Chondrocyte (in vitro differentiated cells): Measurements from ENCODE around the gene MSI1. TPM values are rescaled to one million over a fixed set of nuclear protein-coding genes. Genes with fewer than 3 reads are reported as not detected.
A peak's percentile ranks its signal among the peaks of the same experiment; 100 is the strongest.

Source experiments
- DNase-seq: peaks from one replicate; pipeline ENCODE4 v3.0.0; 2021; ENCODE audit warnings: mixed read lengths, low spot score
- H3K27ac Mint-ChIP-seq: one replicate; pipeline ENCODE4 v1.8.0; 2021; ENCODE audit warnings: mild to moderate bottlenecking, moderate library complexity, mixed read lengths; ENCODE audit not compliant: unreplicated experiment
- H3K27me3 Mint-ChIP-seq: 2 replicates; pipeline ENCODE4 v1.8.0; 2021; ENCODE audit warnings: low read depth, mixed read lengths
- H3K36me3 Mint-ChIP-seq: 2 replicates; pipeline ENCODE4 v1.8.0; 2021; ENCODE audit warnings: low read depth, mixed read lengths
- H3K4me1 Mint-ChIP-seq: 2 replicates; pipeline ENCODE4 v1.8.0; 2021; ENCODE audit warnings: low read depth, mild to moderate bottlenecking, mixed read lengths
- H3K4me3 Mint-ChIP-seq: one replicate; pipeline ENCODE4 v1.8.0; 2021; ENCODE audit warnings: mild to moderate bottlenecking, moderate library complexity, mixed read lengths; ENCODE audit not compliant: unreplicated experiment
- H3K9me3 Mint-ChIP-seq: 2 replicates; pipeline ENCODE4 v1.8.0; 2021; ENCODE audit warnings: low read depth, mixed read lengths
- total RNA-seq: library from RNA; stranded (reverse); gene quantifications from 3 replicates; pipeline ENCODE4 v1.2.1, GENCODE V29; 2021
- TF ChIP-seq, protein P1 (sequence below): fragments of 200-600 bp; sonication (generic); IDR thresholded peaks from 2 replicates; pipeline ENCODE4 v1.5.0; 2021; ENCODE audit warnings: antibody characterized with exemption, mild to moderate bottlenecking, moderate library complexity

The MSI1 gene
- total RNA-seq, 1 donor from 2014 or later = 2.5 TPM

GRCh38 chr12:120356567-120357030 lies 12.4 kb downstream of the MSI1 start:
- peak overlapping the region; percentile 71 for H3K27ac Mint-ChIP-seq

GRCh38 chr12:120353556-120354317 lies 15.2 kb downstream of the MSI1 start:
- DNase-seq = no peak
- Mint-ChIP-seq H3K4me1 (peaks cover 17% of the 10 kb centered on the region), H3K27ac (no peak overlapping the region), H3K36me3 (no peaks in the 10 kb centered on the region), H3K9me3 (no peaks in the 10 kb centered on the region), H3K27me3 (no peaks in the 10 kb centered on the region), H3K4me3 (no peak overlapping the region)
- TF ChIP-seq, protein P1, sequence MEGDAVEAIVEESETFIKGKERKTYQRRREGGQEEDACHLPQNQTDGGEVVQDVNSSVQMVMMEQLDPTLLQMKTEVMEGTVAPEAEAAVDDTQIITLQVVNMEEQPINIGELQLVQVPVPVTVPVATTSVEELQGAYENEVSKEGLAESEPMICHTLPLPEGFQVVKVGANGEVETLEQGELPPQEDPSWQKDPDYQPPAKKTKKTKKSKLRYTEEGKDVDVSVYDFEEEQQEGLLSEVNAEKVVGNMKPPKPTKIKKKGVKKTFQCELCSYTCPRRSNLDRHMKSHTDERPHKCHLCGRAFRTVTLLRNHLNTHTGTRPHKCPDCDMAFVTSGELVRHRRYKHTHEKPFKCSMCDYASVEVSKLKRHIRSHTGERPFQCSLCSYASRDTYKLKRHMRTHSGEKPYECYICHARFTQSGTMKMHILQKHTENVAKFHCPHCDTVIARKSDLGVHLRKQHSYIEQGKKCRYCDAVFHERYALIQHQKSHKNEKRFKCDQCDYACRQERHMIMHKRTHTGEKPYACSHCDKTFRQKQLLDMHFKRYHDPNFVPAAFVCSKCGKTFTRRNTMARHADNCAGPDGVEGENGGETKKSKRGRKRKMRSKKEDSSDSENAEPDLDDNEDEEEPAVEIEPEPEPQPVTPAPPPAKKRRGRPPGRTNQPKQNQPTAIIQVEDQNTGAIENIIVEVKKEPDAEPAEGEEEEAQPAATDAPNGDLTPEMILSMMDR = no peak

More at GRCh38 chr12:120356567-120357030, 12.4 kb downstream of the MSI1 start:
- Mint-ChIP-seq H3K4me3 (peak overlapping the region; percentile 39), H3K27me3 (no peaks in the 10 kb centered on the region), H3K9me3 (no peaks in the 10 kb centered on the region), H3K4me1 (peaks cover 10% of the 10 kb centered on the region), H3K36me3 (no peaks in the 10 kb centered on the region)
- TF ChIP-seq, protein P1 = peak; percentile 97
- no peak for DNase-seq

DNA sequence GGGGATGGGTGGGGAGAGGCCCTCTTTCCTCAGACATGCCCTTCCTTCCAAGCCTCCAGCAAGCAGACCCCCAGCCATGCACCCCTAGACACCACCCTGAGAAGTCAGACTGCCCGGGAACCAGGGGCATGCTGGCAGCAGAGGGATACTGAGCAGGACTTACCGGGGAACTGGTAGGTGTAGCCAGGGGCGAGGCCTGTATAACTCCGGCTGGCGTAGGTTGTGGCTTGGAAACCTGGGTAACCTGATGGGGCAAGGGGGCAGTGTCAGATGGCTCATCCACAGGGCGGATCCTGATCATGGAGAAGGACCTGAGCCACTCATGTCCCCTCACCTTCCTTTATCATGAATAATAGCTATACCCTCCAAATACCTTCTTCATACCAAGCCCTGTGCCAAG lies 15.8 kb downstream of the MSI1 start:
- H3K4me1 Mint-ChIP-seq = peaks cover 17% of the 10 kb centered on the region
- H3K9me3 Mint-ChIP-seq = no peaks in the 10 kb centered on the region
- no peak overlapping the region for H3K4me3 Mint-ChIP-seq
- H3K36me3 Mint-ChIP-seq = no peaks in the 10 kb centered on the region
- H3K27me3 Mint-ChIP-seq = no peaks in the 10 kb centered on the region
- no peak for DNase-seq
- H3K27ac Mint-ChIP-seq = no peak overlapping the region
- TF ChIP-seq, protein P1 = no peak

DNA sequence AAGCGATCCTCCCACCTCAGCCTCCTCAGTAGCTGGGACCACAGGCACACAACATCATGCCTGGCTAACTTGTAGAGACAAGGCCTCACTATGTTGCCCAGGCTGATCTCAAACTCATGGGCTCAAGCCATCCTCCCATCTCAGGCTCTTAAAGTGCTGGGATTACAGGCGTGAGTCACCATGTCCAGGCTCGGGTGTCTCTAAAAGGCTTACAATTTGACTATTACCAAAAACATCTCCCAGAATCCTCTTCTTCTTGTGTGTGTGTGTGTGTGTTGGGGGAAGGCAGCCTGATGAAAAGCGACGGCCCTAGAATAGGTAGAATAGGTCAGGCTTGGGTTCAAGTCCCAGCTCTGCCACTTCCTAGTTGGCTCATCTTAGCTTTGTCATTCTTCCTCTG lies 16.8 kb downstream of the MSI1 start:
- DNase-seq = no peak
- no peaks in the 10 kb centered on the region for H3K9me3 Mint-ChIP-seq
- TF ChIP-seq, protein P1 = no peak
- no peak overlapping the region for H3K27ac Mint-ChIP-seq
- no peaks in the 10 kb centered on the region for H3K36me3 Mint-ChIP-seq
- H3K4me1 Mint-ChIP-seq = peaks cover 17% of the 10 kb centered on the region
- no peaks in the 10 kb centered on the region for H3K27me3 Mint-ChIP-seq
- H3K4me3 Mint-ChIP-seq = no peak overlapping the region

DNA sequence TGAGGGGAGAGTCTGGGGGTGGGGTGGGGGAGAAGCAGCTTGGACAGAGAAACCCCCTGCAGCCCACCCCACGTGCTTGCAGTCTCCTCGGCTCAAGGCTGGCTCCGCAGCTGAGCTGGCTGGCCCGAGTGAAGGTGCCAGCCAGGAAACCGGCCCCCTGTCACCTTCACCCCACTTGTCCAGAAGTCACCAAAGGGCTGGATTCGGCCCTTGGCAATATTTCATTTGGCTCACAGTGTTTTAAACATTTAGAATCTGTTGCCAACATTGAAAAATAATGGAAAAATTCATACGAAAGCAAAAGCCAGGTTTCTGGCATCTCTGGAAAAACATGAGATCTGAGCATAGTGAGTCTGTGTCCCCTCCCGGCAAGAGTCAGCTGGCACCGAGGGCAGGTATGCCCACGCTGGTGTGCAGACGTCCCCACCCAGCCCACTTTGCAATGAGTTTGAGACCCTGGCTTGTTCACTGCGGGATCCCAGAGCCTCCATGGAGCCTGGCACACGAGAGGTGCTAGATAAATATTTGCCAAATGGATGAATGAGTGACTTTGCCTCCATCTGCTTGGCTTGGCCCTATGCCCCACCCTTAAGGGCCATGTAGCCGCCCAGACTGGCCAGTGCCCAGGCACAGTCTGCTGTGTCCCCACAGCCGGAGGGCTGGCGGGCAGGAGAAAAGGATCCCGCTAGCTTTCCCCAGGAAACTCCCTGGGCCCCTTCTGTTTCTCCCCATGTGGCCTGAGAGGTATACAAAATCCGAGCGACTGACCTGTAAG lies 18.2 kb downstream of the MSI1 start:
- Mint-ChIP-seq H3K9me3 (no peaks in the 10 kb centered on the region), H3K27ac (no peak overlapping the region), H3K36me3 (no peaks in the 10 kb centered on the region), H3K4me3 (no peak overlapping the region), H3K4me1 (peaks cover 8% of the 10 kb centered on the region), H3K27me3 (no peaks in the 10 kb centered on the region)
- no peak for DNase-seq
- TF ChIP-seq, protein P1 = no peak
